GM23338 (cell line): ENCODE results near the gene TRNAU1AP. TPM values are rescaled to one million over a fixed set of nuclear protein-coding genes. Genes with fewer than 3 reads are reported as not detected.
A peak's percentile ranks its signal among the peaks of the same experiment; 100 is the strongest.

Experiments
- ATAC-seq: fragments of 200-7000 bp; cut with Tn5 transposase; 3 replicates; pipeline ENCODE4 v1.9.1; 2020
- DNase-seq: peaks from one replicate; pipeline ENCODE4 v3.0.0-alpha.2; 2015; ENCODE audit warnings: low spot score
- H2AFZ ChIP-seq: fragments of 200-600 bp; sonication (generic); 2 replicates; pipeline ENCODE4 v1.8.0; 2016; ENCODE audit warnings: antibody characterized with exemption, mild to moderate bottlenecking, moderate library complexity
- H3F3A ChIP-seq: fragments of 200-600 bp; sonication (generic); replicated peaks from 2 replicates; pipeline ENCODE4 v1.8.0; 2017; ENCODE audit warnings: antibody characterized with exemption, mixed run types, low read depth
- H3K27ac ChIP-seq: fragments of 200-600 bp; sonication (generic); 2 replicates; pipeline ENCODE4 v1.6.1; 2016; ENCODE audit warnings: low read depth
- H3K27me3 ChIP-seq: fragments of 200-600 bp; sonication (generic); 2 replicates; pipeline ENCODE4 v1.8.0; 2016; ENCODE audit warnings: mild to moderate bottlenecking, mixed run types, moderate library complexity; ENCODE audit not compliant: insufficient read depth
- H3K36me3 ChIP-seq: fragments of 200-600 bp; sonication (generic); 2 replicates; pipeline ENCODE4 v1.8.0; 2016; ENCODE audit warnings: mild to moderate bottlenecking; ENCODE audit not compliant: insufficient read depth
- H3K4me1 ChIP-seq: fragments of 200-600 bp; sonication (generic); 2 replicates; pipeline ENCODE4 v1.8.0; 2016; ENCODE audit warnings: mild to moderate bottlenecking, moderate library complexity; ENCODE audit not compliant: insufficient read depth
- H3K4me2 ChIP-seq: fragments of 200-600 bp; sonication (generic); 2 replicates; pipeline ENCODE4 v1.7.1; 2017; ENCODE audit warnings: mixed run types
- H3K4me3 ChIP-seq: fragments of 200-600 bp; sonication (generic); 2 replicates; pipeline ENCODE4 v1.6.1; 2016; ENCODE audit warnings: mixed run types
- H3K79me2 ChIP-seq: fragments of 200-600 bp; sonication (generic); replicated peaks from 2 replicates; pipeline ENCODE4 v1.8.0; 2017; ENCODE audit warnings: mild to moderate bottlenecking; ENCODE audit not compliant: insufficient read depth
- H3K9me2 ChIP-seq: fragments of 200-600 bp; sonication (generic); 2 replicates; pipeline ENCODE4 v1.8.0; 2017; ENCODE audit not compliant: insufficient read depth
- H4K20me1 ChIP-seq: fragments of 200-600 bp; sonication (generic); replicated peaks from 2 replicates; pipeline ENCODE4 v1.8.0; 2017; ENCODE audit warnings: mild to moderate bottlenecking; ENCODE audit not compliant: insufficient read depth
- H3K27ac Mint-ChIP-seq: 2 replicates; pipeline ENCODE4 v1.8.0; 2020; ENCODE audit warnings: inconsistent platforms, mild to moderate bottlenecking, moderate library complexity, mixed read lengths
- H3K27me3 Mint-ChIP-seq: 3 replicates; pipeline ENCODE4 v1.8.0; 2022; ENCODE audit warnings: low read depth, mild to moderate bottlenecking, moderate library complexity, mixed read lengths, inconsistent platforms; ENCODE audit not compliant: insufficient read depth, poor library complexity
- H3K36me3 Mint-ChIP-seq: 3 replicates; pipeline ENCODE4 v1.8.0; 2021; ENCODE audit warnings: low read depth, mild to moderate bottlenecking, inconsistent platforms, moderate library complexity, mixed read lengths
- H3K4me1 Mint-ChIP-seq: 3 replicates; pipeline ENCODE4 v1.8.0; 2020; ENCODE audit warnings: mild to moderate bottlenecking, inconsistent platforms, mixed read lengths
- H3K4me3 Mint-ChIP-seq: 3 replicates; pipeline ENCODE4 v1.8.0; 2021; ENCODE audit warnings: moderate library complexity, mild to moderate bottlenecking, inconsistent platforms, mixed read lengths
- H3K9me3 Mint-ChIP-seq: 3 replicates; pipeline ENCODE4 v1.8.0; 2020; ENCODE audit warnings: moderate library complexity, mild to moderate bottlenecking, inconsistent platforms, mixed read lengths
- ETS1 ChIP-seq: IDR thresholded peaks from 2 replicates; pipeline ENCODE4 v1.6.1; 2016; ENCODE audit warnings: antibody characterized with exemption
- EZH2phosphoT487 ChIP-seq: fragments of 200-600 bp; sonication (generic); IDR thresholded peaks from one replicate; pipeline ENCODE4 v1.8.1; 2018; ENCODE audit warnings: antibody characterized with exemption; ENCODE audit not compliant: unreplicated experiment
- JUNB ChIP-seq: IDR thresholded peaks from one replicate; pipeline ENCODE4 v1.6.1; 2016; ENCODE audit warnings: antibody characterized with exemption; ENCODE audit not compliant: unreplicated experiment
- NANOG ChIP-seq: IDR thresholded peaks from 2 replicates; pipeline ENCODE4 v1.6.1; 2016; ENCODE audit warnings: antibody characterized with exemption, borderline replicate concordance
- REST ChIP-seq: IDR thresholded peaks from one replicate; pipeline ENCODE4 v1.6.1; 2018; ENCODE audit warnings: antibody characterized with exemption; ENCODE audit not compliant: unreplicated experiment
- ZNF114 ChIP-seq: fragments of 250-450 bp; sonication (Bioruptor Pico); IDR thresholded peaks from 2 replicates; pipeline ENCODE4 v1.5.0; 2020; ENCODE audit warnings: mild to moderate bottlenecking, moderate library complexity
- ZNF331 ChIP-seq: fragments of 250-450 bp; sonication (Bioruptor Pico); IDR thresholded peaks from 2 replicates; pipeline ENCODE4 v1.5.0; 2020; ENCODE audit warnings: low read depth, mild to moderate bottlenecking, moderate library complexity
- ZNF462 ChIP-seq: fragments of 250-450 bp; sonication (Bioruptor Pico); IDR thresholded peaks from 2 replicates; pipeline ENCODE4 v1.5.0; 2020; ENCODE audit warnings: mild to moderate bottlenecking, moderate library complexity
- polyA plus RNA-seq: library from polyadenylated mRNA; unstranded; fragments of >200 nt; fragmentation: Nextera tagmentation; extraction: Ambion mirVana; gene quantifications from 2 replicates; pipeline ENCODE4 v1.2.1, GENCODE V29; 2016
- total RNA-seq: library from RNA; depleted of rRNA; stranded (reverse); fragments of >200 nt; shearing (Covaris generic); gene quantifications from 2 replicates; pipeline ENCODE4 v1.2.3, GENCODE V29; 2014

Gene TRNAU1AP
- total and polyA plus RNA-seq, 2 experiments from 2014 or later, result 20.3 to 42.1 TPM

DNA sequence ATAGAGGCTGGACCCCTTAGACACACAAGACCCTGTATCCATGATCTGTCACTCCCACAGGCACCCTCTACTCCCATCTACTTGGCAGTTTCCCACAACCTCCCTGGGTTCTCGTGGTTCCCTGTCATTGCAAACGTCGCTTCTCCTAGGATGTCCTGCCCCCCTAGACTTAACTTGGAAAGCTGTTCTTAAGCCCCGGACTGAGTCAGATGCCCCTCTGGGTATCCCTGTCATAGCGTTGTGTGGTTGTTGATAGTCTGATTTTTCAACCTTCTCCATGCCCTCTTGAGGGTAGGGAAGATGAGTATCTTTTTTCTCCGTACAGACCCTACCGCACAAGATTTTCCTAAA, 35.3 kb upstream of the TRNAU1AP start (continued):
- TF ChIP-seq ZNF462 (CRISPR knock-in tag) (no peak), EZH2phosphoT487 (no peak)

DNA sequence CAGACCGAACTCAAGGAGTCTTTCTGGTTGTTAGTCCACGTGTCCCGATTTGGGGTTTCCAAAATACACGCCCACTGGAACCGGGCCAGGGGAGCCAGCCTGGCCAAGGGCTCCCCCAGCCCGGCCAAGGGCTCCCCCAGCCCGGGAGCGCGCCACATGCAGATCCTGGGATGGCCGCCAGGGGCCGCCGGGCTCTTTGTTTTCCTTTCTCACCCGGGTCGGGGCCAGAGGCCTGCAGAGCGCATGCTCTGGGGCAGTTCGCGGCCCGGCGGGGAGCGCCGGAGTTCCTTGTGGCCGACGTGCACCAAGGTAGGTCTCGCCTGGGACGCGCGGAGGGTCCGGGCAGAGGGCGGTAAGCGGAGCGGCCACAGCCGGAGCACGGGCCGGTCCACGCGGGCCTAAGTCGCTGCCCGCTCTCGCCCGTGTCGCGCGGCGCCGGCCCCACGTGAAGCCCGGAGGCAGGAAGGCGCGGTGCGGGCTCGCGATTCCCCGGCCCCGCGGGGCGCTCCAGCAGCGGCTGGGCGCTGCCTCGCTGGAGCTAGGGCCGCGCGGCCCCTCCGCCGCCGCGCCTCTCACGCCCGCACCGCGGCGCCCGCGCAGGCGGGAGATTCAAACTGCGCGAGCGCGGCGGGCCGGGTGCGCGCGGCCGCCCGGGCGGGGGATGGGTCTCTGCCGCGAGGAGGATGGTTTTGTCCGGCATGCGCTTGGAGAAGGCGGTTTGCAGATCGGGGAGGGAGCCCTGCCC, 34.7 kb upstream of the TRNAU1AP start:
- H3K27me3 ChIP-seq, result no peaks in the 10 kb centered on the region
- peaks cover 27% of the 10 kb centered on the region for H3K4me1 ChIP-seq
- H3F3A ChIP-seq, result peaks cover 49% of the 10 kb centered on the region
- H3K4me2 ChIP-seq, result peak overlapping the region; percentile 99
- DNase-seq (peak; percentile 95), ATAC-seq (peak; percentile 41)
- H3K27ac ChIP-seq, result peak overlapping the region; percentile 100
- Mint-ChIP-seq H3K4me1 (peaks cover 38% of the 10 kb centered on the region), H3K27ac (peak overlapping the region; percentile 97), H3K36me3 (peaks cover 45% of the 10 kb centered on the region), H3K9me3 (peaks cover 14% of the 10 kb centered on the region; the same call in 2 of the 3 replicates), H3K27me3 (peaks cover 40% of the 10 kb centered on the region), H3K4me3 (peak overlapping the region; percentile 84)
- H2AFZ ChIP-seq, result peak overlapping the region; percentile 76; the same call in 1 of the 2 replicates
- no peaks in the 10 kb centered on the region for H3K36me3 ChIP-seq
- H3K9me2 ChIP-seq, result no peaks in the 10 kb centered on the region
- peaks cover 46% of the 10 kb centered on the region for H3K79me2 ChIP-seq
- peaks cover 20% of the 10 kb centered on the region; the same call in 1 of the 2 replicates for H4K20me1 ChIP-seq
- peak overlapping the region; percentile 87 for H3K4me3 ChIP-seq
- TF ChIP-seq NANOG (no peak), ZNF114 (CRISPR knock-in tag) (no peak), EZH2phosphoT487 (no peak), REST (no peak), ZNF331 (CRISPR knock-in tag) (no peak), ETS1 (0 out of 2 replicates have a peak, but pooled peaks have one; percentile 27), JUNB (no peak)
